Gastroesophageal sphincter (tissue), 3 donors: ENCODE data around the gene ANKRD24.
"Not testable (repeated sequence)": the region's sequence is repeated elsewhere in the genome, so short reads cannot be mapped to it uniquely, and the experiment has no call there.

ENCODE experiments used
- EP300 ChIP-seq: sonication (generic); formaldehyde crosslinking; IDR thresholded peaks from one replicate; pipeline ENCODE4 v1.6.1; 2017; ENCODE audit warnings: antibody characterized with exemption, mild to moderate bottlenecking
- POLR2A ChIP-seq, 2 donors: fragments of 450-650 bp; IDR thresholded peaks; one replicate each; pipeline ENCODE4 v1.6.1; 2017; ENCODE audit warnings: antibody characterized with exemption in 2 of 2, mild to moderate bottlenecking in 2 of 2, moderate library complexity in 1 of 2
- POLR2AphosphoS5 ChIP-seq: sonication (generic); formaldehyde crosslinking; IDR thresholded peaks from one replicate; pipeline ENCODE4 v1.6.1; 2017; ENCODE audit warnings: antibody characterized with exemption
- TF ChIP-seq, protein P1 (sequence below), 4 experiments: fragments of 200-600 bp in 2 of 4; fragments of 450-650 bp in 2 of 4; sonication (generic) in 1 of 4; IDR thresholded peaks; one replicate each; pipeline ENCODE4 v1.5.1; 2017 to 2019; ENCODE audit warnings: antibody characterized with exemption in 4 of 4, mild to moderate bottlenecking in 2 of 4, moderate library complexity in 2 of 4

DNA sequence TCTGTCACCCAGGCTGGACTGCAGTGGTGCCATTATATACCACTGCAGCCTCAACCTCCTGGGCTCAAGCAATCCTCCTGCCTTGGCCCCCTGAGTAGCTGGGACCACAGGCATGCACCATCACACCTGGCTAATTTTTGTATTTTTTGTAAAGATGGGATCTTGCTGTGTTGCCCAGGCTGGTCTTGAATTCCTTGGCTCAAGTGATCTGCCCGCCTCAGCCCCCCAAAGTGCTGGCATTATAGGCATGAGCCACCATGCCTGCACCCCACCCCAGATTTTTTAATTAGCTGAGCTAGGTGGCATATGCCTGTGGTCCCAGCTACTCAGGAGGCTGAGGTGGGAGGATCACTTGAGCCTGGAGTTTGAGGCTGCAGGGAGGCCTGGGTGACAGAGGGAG, 39.6 kb upstream of the ANKRD24 start:
- not testable (repeated sequence) for TF ChIP-seq POLR2A (IDR thresholded peaks at IDR 0.05); POLR2AphosphoS5; EP300
- TF ChIP-seq, protein P1, sequence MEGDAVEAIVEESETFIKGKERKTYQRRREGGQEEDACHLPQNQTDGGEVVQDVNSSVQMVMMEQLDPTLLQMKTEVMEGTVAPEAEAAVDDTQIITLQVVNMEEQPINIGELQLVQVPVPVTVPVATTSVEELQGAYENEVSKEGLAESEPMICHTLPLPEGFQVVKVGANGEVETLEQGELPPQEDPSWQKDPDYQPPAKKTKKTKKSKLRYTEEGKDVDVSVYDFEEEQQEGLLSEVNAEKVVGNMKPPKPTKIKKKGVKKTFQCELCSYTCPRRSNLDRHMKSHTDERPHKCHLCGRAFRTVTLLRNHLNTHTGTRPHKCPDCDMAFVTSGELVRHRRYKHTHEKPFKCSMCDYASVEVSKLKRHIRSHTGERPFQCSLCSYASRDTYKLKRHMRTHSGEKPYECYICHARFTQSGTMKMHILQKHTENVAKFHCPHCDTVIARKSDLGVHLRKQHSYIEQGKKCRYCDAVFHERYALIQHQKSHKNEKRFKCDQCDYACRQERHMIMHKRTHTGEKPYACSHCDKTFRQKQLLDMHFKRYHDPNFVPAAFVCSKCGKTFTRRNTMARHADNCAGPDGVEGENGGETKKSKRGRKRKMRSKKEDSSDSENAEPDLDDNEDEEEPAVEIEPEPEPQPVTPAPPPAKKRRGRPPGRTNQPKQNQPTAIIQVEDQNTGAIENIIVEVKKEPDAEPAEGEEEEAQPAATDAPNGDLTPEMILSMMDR (IDR thresholded peaks at IDR 0.05), result not testable (repeated sequence)
